Prostate gland (tissue), 2 donors: Measurements from ENCODE around the gene PIGC. TPM values are rescaled to one million over a fixed set of nuclear protein-coding genes. Genes with fewer than 3 reads are reported as not detected.

Source experiments
- DNase-seq: peaks from one replicate; pipeline ENCODE4 v3.0.0-alpha.2; 2019; ENCODE audit warnings: low spot score
- H3K27ac ChIP-seq, 2 donors: fragments of 200-600 bp; sonication (generic); 2 replicates each; pipeline ENCODE4 v1.5.1; 2017 to 2019
- H3K27me3 ChIP-seq: fragments of 200-600 bp; sonication (generic); replicated peaks from 2 replicates; pipeline ENCODE4 v1.5.1; 2019; ENCODE audit not compliant: insufficient read depth
- H3K36me3 ChIP-seq, 2 donors: fragments of 200-600 bp; sonication (generic); 1 replicate in 1 of 2; 2 replicates in 1 of 2; pipeline versions ENCODE4 v1.5.1 to v1.8.1; 2017 to 2019
- H3K4me1 ChIP-seq: fragments of 200-600 bp; sonication (generic); replicated peaks from 2 replicates; pipeline ENCODE4 v1.5.1; 2019
- H3K4me3 ChIP-seq, 2 donors: fragments of 200-600 bp; sonication (generic); 2 replicates each; pipeline ENCODE4 v1.5.1; 2017 to 2019
- H3K9me3 ChIP-seq: fragments of 200-600 bp; sonication (generic); 2 replicates; pipeline ENCODE4 v1.5.1; 2017
- POLR2A ChIP-seq: fragments of 450-650 bp; IDR thresholded peaks from one replicate; pipeline ENCODE4 v1.6.1; 2016; ENCODE audit warnings: antibody characterized with exemption, mild to moderate bottlenecking
- POLR2AphosphoS5 ChIP-seq: sonication (generic); formaldehyde crosslinking; IDR thresholded peaks from one replicate; pipeline ENCODE4 v1.6.1; 2017; ENCODE audit warnings: antibody characterized with exemption
- WGBS: methylation state at CpG from one replicate; pipeline ENCODE4 v1.1.5; 2018; 5-methylcytosine and 5-hydroxymethylcytosine counted together
- intact Hi-C: fragments of 100-400 bp; cut with DNase I; formaldehyde crosslinking; loops from one replicate; pipeline ENCODE4 v1.14.2; 2022
- total RNA-seq, 2 donors: library from RNA; depleted of rRNA; stranded (reverse); fragments of >200 nt; gene quantifications; one replicate each; pipeline ENCODE4 v1.1.0, GENCODE V29; 2016
- TF ChIP-seq, protein P1 (sequence below), 4 experiments: fragments of 200-600 bp in 2 of 4; fragments of 450-650 bp in 2 of 4; sonication (generic) in 2 of 4; IDR thresholded peaks; 1 replicate in 3 of 4; 2 replicates in 1 of 4; pipeline ENCODE4 v1.5.1; 2016 to 2019; ENCODE audit warnings: antibody characterized with exemption in 4 of 4, mild to moderate bottlenecking in 2 of 4, moderate library complexity in 2 of 4

PIGC gene
- total RNA-seq, 2 donors from 2014 or later = 24.1 to 34.1 TPM

DNA sequence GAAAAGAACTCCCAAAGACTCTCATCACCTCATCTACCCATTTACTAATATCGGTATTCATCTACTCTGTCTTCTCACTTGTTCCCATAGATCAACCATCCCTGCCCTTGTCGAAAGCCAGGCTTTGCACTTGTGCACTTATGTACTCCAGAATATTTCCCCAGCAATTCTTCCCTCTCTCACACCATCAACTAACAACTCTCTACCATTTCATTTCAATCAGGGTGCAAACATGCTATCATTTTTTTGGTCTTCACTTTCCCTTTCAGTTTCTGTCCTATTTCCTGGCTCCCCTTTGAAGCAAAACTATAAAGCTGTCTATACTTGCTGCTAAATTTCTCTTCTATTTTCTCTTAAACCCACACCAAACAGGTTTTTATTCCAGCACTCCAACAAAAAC lies 16.7 kb downstream of the PIGC start:
- H3K4me1 ChIP-seq = no peaks in the 10 kb centered on the region
- no peaks in the 10 kb centered on the region for H3K27me3 ChIP-seq
- no peaks in the 10 kb centered on the region for H3K36me3 ChIP-seq
- intact Hi-C loops = loop anchor here (10.0 kb wide), 1 partner anchor 422 kb away; no protein-coding TSS in a partner anchor
- no peak for DNase-seq
- WGBS = 77% methylated on average over 2 of the region's 2 CpGs
- H3K27ac ChIP-seq = no peak overlapping the region
- TF ChIP-seq POLR2A = no peak
- TF ChIP-seq, protein P1, sequence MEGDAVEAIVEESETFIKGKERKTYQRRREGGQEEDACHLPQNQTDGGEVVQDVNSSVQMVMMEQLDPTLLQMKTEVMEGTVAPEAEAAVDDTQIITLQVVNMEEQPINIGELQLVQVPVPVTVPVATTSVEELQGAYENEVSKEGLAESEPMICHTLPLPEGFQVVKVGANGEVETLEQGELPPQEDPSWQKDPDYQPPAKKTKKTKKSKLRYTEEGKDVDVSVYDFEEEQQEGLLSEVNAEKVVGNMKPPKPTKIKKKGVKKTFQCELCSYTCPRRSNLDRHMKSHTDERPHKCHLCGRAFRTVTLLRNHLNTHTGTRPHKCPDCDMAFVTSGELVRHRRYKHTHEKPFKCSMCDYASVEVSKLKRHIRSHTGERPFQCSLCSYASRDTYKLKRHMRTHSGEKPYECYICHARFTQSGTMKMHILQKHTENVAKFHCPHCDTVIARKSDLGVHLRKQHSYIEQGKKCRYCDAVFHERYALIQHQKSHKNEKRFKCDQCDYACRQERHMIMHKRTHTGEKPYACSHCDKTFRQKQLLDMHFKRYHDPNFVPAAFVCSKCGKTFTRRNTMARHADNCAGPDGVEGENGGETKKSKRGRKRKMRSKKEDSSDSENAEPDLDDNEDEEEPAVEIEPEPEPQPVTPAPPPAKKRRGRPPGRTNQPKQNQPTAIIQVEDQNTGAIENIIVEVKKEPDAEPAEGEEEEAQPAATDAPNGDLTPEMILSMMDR (IDR thresholded peaks at IDR 0.05) = no peak
- no peaks in the 10 kb centered on the region for H3K9me3 ChIP-seq
- no peak overlapping the region for H3K4me3 ChIP-seq

DNA sequence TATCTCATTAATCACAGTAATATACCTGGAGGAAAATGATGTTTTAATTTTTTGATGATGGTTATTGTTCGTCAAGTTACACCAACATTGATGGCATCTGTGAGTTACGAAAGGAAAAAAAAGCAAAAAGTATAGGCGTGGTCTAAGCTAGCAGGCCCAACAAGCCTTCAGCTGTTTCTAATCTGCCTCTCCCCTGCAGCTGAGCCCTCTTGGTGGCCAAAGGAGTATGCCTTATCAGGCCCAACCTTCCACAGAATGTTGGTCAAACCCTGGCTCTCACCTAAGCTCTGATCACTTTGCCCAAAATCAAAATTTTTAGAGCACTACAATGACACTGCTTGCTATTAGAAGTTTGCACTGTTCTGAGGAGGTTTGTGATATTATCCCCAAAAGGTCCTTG lies 18.5 kb downstream of the PIGC start:
- H3K27ac ChIP-seq = no peak overlapping the region
- no peaks in the 10 kb centered on the region for H3K27me3 ChIP-seq
- no peak for DNase-seq
- 87% methylated on average over 3 of the region's 3 CpGs for WGBS
- TF ChIP-seq POLR2A (no peak), POLR2AphosphoS5 (no peak)
- TF ChIP-seq, protein P1 (IDR thresholded peaks at IDR 0.05) = no peak
- intact Hi-C loops = loop anchor here (10.0 kb wide), 1 partner anchor 421 kb away; no protein-coding TSS in a partner anchor
- no peaks in the 10 kb centered on the region for H3K4me1 ChIP-seq
- no peak overlapping the region for H3K4me3 ChIP-seq
- H3K9me3 ChIP-seq = no peaks in the 10 kb centered on the region
- no peaks in the 10 kb centered on the region for H3K36me3 ChIP-seq

DNA sequence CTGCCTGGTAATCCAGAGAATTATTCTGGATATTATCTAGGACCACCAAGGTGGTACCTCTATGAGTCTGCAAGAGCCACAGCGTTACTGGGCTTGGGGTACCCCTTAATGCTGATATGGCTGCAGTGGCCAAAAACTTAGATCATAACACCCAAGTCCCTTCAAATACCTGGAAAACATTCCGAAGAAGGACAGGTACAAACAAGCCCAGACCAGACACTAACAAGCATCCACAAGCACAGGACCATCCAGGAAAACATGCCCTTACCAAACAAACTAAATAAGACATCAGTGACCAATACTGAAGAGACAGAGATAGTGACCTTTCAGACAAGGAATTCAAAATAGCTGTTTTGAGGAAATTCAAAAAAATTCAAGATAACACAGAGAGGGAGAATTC lies 20.5 kb downstream of the PIGC start:
- no peaks in the 10 kb centered on the region for H3K27me3 ChIP-seq
- TF ChIP-seq POLR2AphosphoS5 (no peak), POLR2A (no peak)
- TF ChIP-seq, protein P1 (IDR thresholded peaks at IDR 0.05) = no peak
- intact Hi-C loops = loop anchor here (10.0 kb wide), 1 partner anchor 419 kb away; no protein-coding TSS in a partner anchor

DNA sequence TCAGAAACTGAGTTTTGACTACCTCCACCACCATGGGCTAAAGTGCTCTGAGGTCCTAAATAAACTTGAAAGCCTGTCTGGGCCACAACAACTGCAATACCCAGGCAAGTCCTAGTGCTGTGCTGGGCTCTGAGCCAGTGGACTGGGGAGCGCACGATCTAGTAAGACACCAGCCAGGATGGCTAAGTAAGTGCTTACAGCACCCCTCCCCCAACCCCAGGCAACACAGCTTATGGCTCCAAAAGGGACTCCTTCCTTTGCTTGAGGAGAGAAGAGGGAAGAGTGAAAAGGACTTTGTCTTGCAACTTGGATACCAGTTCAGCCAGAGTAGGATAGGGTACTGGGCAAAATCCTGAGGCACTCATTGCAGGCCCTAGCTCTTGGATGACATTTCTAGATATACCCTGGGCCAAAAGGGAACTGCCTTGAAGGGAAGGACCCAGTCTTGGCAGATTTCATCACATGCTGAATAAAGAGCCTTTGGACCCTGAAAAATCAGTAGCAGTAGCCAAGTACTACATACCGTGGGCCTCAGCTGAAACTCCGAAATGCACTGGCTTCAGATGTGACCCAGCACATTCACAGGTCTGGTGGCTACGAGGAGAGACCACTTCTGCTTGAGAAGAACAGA lies 21.8 kb downstream of the PIGC start:
- H3K27ac ChIP-seq = no peak overlapping the region
- TF ChIP-seq, protein P1 (IDR thresholded peaks at IDR 0.05) = no peak
- TF ChIP-seq POLR2AphosphoS5 (no peak), POLR2A (no peak)
- H3K4me3 ChIP-seq = no peak overlapping the region
- H3K9me3 ChIP-seq = no peaks in the 10 kb centered on the region
- no peak for DNase-seq
- H3K4me1 ChIP-seq = no peaks in the 10 kb centered on the region
- intact Hi-C loops = loop anchor here (10.0 kb wide), 1 partner anchor 417 kb away; no protein-coding TSS in a partner anchor
- H3K27me3 ChIP-seq = no peaks in the 10 kb centered on the region
- WGBS = 90% methylated on average over 5 of the region's 5 CpGs
- no peaks in the 10 kb centered on the region for H3K36me3 ChIP-seq

More for the DNA sequence above, 20.5 kb downstream of the PIGC start:
- H3K4me1 ChIP-seq = no peaks in the 10 kb centered on the region
- H3K27ac ChIP-seq = no peak overlapping the region
- DNase-seq = no peak
- H3K36me3 ChIP-seq = no peaks in the 10 kb centered on the region
- no peak overlapping the region for H3K4me3 ChIP-seq
- H3K9me3 ChIP-seq = no peaks in the 10 kb centered on the region
- 77% methylated on average over 2 of the region's 2 CpGs for WGBS

DNA sequence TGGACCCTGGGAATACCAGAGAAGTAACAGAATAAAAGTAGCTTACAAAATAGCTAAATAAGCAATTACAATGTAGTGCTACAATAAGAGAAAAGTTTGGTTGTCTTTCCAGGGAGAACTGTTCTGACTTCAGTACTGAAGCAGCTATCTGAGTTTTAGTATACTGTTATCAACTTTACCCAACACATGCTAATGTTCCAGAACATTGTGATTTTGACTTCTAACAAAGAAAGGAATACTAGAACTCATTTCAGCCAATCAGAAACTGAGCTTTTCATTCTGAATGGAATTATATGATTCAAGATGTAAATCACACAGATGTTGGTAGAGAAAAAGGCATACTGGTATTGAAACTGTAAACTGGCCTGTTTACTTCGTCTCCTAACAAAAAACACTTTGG lies 23.5 kb downstream of the PIGC start, which contains the start of gene C1orf105:
TSS of gene C1orf105 (plus strand) at position 301 of the 400 bp plus-strand sequence. CDS start 201 bp downstream, outside the sequence.
- intact Hi-C loops = loop anchor here (10.0 kb wide), 1 partner anchor 416 kb away; no protein-coding TSS in a partner anchor
- Histone ChIP-seq H3K27ac (no peak within 1 kb of the TSS), H3K4me3 (no peak within 1 kb of the TSS), H3K27me3 (no peaks in the 10 kb centered on the region), H3K36me3 (no peaks in the 10 kb centered on the region), H3K9me3 (no peaks in the 10 kb centered on the region), H3K4me1 (no peaks in the 10 kb centered on the region)
- 96% methylated on average over 1 of the region's 1 CpG for WGBS
- TF ChIP-seq, protein P1 (IDR thresholded peaks at IDR 0.05) = no peak
- TF ChIP-seq POLR2AphosphoS5 = no peak
- no peak for TF ChIP-seq POLR2A
- DNase-seq = no peak
